ENCODE measurements around the gene CYSTM1. TPM values are rescaled to one million over a fixed set of nuclear protein-coding genes. Genes with fewer than 3 reads are reported as not detected.
"Not testable (repeated sequence)": the region's sequence is repeated elsewhere in the genome, so short reads cannot be mapped to it uniquely, and the experiment has no call there.

CYSTM1 gene
- total RNA-seq, 1 donor from 2014 or later: 27.0 TPM

DNA sequence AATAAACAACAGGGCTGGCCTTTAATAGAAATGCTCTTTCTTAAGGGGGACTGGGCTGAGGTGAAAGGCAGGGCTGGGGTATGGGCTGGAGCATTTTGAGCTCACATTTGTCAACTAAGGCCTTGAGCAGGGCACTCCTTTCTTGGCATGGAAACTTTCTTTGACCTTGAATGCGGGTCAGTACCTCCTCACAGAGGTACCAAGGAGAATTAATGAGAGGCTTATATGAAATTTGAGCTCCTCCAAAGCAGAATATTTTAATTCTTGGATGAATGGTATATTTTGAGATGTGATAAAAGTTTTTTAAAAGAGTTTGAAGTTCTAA lies 3.1 kb downstream of the CYSTM1 start:
- DNase-seq (ENCODE audit: low read depth): no peak

DNA sequence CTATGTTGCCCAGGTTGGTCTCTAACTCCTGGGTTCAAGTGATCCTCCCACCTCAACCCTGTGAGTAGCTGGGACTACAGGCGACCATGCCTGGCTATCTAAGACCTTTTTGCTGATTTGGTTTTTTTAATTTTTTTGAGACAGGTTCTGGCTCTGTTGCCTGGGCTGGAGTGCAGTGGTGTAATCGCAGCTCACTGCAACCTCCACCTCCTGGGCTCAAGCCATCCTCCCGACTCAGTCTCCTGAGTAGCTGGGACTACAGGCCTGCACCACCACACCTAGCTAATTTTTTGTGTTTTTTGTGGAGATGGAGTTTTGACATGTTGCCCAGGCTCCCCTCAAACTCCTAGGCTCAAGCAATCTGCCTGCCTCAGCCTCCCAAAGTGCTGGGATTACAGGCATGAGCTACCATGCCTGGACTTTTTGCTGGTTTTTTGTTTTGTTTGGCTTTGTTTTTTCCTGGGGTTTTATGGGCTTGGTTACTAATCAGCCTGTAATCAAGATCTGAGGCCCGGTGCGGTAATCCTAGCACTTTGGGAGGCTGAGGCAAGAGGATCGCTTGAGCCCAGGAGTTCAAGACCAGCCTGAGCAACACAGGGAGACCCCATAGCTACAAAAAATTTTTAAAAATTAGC lies 3.6 kb downstream of the CYSTM1 start:
- no peak for DNase-seq (ENCODE audit: low read depth)

DNA sequence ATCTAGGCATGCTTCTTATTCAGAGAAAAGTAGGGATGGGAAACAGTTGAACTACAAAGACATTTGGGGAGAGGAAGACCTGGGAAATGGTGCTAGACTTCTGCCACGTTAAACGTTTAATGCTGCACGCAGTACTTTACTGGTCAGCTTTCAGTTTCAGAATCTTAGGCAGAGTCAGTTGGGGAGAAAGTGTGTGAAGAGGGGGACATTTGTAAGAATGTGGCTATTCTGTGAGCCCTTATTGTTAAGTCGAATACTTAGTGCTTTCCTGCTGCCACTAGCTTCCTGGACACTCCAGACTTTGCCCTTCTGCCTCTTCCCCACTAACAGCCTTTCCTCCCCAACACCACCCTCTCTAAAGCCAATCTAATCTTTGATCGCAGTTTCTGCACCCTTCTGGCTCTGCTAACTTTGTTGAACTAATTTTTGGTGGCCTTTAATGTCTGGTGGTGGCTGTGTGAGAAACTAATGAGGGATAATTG lies 6.1 kb downstream of the CYSTM1 start:
- no peak for DNase-seq (ENCODE audit: low read depth)

DNA sequence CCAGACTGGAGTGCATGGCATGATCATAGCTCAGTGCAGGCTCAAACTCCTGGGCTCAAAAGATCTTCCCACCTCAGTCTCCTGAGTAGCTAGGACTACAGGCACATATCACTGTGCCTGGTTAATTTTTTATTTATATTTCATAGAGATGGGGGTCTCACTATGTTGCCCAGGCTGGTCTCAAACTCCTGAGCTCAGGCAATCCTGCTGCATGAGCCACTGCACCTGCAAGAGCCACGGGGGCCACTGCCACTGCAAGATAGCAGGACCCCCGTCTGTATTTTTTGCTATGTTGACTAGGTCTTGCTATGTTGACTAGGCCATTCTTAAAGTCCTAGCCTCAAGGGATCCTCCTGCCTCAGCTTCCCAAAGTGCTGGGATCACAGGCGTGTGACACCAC lies 6.5 kb downstream of the CYSTM1 start:
- no peak for DNase-seq (ENCODE audit: low read depth)

DNA sequence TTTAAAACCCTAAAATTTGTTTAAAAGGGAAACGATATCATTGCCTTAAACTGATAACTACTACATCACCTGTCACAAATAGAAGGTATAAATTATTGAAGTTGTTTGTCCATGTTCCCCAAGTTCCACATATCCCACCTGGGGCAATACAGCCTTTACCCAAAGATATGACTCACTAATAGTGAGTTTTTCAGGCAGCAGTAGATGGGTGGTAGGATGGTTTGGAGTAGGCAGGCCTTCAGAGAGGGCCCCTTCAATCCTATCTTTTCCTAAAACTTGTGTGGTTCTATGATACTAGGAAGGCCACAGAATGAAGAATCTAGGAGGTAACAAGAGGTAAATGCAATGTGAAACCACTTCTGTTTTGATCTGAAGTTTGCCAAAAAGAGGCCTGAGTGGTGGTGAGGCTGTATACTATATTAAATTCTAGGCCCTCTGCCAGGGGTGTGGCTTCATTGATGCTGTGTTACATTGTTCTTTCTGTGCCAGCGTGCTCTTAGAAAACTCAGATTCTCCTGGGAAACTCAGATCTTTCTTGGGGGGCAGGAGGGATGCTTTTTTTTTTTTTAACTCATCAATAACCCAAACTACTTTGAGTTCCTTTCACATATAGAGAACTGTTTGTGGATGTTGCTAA lies 7.2 kb downstream of the CYSTM1 start:
- no peak for DNase-seq (ENCODE audit: low read depth)

DNA sequence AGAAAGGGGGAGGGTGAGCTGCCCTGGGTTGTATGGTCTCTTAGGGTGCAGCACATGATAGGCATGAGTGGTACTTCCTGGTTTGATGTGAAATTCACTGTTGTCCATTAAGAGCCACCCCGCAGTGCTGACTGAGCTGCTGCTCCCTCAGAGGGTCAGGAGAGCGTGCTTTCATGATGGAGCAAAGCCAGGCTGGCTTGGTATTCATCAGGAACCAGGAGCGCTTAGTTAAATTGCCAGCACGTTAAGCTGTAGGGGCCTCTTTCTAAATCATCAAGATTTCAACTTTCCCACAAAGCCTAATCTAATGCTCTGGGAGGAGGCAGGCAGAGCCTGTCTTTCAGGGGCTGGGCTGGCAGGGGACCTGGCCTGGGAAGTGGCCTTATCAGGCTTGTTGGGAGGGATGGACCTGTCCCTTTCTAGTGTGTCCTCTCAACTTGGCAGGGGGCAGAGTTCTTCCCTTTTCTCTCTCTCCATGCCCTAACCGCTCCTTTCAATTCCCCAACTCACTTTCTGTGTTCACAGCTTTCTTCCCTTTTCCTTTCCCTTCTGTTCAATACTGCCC lies 7.9 kb downstream of the CYSTM1 start:
- DNase-seq (ENCODE audit: low read depth): peak; percentile 82

DNA sequence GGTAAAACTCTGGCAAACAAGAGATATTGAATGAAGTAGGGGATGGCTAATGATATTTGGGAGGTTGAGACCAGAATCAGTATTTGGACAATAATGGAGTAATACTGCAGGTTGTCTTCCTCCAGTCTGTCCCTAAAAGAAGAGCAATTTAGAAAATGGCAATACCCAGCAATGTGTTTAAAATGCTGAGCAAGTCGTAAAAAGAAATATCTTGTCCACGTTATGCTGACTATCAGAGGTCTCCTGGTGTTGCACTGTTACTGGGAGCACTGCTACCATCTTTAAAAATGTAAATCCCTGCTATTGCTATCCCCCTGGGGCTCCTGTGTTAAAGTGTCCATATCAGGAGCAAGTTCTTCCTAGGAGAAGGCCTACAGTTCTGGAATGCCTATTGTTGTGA lies 10.4 kb downstream of the CYSTM1 start:
- DNase-seq (ENCODE audit: low read depth): no peak

DNA sequence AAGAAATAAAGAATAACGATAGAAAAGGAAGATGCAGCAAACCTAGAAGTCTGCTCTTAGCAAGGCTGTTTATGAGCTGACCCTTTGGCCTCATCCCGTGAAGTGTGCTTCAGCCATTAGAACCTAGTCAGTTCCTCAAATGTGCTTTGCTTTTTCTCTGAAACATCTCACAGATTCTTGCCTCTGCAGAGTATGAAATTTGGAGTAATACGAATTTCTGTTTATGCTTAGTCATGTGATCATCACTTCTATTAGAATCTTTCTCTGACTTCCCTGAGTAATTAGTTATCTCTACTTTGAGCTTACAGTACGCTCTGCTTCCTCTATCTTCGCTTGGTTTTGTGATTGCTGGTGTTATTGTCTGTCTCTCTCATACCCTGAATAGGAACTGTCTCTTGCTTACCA lies 11.3 kb downstream of the CYSTM1 start:
- no peak for DNase-seq (ENCODE audit: low read depth)

DNA sequence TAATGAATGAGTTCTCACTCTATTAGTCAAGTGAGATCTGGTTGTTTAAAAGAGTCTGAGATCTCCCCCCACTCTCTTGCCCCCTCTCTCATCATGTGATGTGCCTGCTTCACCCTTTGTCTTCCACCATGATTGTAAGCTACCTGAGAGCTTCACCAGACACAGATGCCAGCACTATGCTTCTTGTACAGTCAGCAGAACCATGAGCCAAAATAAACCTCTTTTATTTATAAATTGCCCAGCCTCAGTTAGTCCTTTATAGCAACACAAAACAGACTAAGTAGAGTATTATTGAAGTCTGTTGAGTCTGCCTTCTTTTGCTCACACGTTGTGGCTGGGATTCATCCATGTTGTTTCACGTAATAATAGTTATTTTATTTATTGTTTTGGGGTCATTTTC lies 14.3 kb downstream of the CYSTM1 start:
- no peak for DNase-seq (ENCODE audit: low read depth)

DNA sequence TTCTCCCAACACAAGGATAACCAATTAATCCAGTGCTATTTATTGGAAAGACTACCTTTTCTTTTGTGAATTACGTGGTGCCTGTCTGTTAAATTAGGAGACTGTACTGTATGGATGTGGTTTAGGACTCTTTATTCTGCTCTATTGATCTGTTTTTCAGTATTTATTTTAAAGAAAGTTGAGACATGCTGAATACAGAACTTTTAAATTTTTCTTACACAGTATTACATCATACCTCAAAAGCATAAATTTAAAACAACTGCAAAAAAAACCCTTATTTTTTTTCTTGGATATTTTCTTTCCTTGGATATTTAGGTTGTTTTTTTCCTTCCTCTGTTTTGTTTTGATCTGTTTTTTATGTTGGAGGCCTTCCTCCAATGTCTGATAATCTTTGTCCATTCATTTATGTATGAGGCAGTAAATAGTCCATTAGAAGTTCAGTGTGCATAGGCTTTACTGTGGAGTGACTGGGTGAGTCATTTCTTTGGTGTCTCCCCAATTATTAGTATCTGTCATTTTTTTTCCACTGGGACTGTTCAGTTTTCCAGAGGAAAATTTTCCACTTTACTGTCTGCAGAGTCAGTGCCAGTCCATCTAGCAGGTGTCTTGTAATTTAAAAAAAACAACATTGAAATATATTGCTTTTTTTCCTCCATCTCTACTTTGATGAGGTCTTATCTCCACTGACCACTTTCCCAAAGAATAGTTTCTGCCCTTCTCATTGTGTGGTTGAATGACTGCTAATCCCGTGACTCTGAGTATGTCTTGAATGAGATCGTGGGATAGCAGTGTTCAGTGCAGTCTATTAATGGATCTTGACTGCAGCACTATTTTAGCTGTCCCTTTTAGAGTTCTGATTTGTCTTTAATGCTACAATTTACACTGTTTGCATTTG lies 15.2 kb downstream of the CYSTM1 start:
- peak; percentile 84 for DNase-seq (ENCODE audit: low read depth)

DNA sequence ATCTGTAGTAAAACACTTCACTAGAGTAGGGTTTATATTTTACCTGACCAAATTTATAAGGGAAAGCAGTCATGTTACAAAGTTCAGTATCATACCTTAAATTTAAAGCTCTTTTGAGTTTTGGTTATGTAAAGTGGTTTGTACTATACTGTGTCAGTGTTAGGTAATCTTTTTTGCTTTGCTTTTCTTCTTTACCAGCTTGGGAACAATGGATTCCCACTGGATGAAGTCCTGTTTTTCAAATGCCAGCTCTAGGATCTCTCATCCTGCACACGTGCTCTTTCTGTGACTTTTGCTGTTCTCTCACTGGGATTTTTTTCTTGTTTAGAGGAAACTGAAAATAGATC lies 15.9 kb downstream of the CYSTM1 start:
- DNase-seq (ENCODE audit: low read depth): no peak

DNA sequence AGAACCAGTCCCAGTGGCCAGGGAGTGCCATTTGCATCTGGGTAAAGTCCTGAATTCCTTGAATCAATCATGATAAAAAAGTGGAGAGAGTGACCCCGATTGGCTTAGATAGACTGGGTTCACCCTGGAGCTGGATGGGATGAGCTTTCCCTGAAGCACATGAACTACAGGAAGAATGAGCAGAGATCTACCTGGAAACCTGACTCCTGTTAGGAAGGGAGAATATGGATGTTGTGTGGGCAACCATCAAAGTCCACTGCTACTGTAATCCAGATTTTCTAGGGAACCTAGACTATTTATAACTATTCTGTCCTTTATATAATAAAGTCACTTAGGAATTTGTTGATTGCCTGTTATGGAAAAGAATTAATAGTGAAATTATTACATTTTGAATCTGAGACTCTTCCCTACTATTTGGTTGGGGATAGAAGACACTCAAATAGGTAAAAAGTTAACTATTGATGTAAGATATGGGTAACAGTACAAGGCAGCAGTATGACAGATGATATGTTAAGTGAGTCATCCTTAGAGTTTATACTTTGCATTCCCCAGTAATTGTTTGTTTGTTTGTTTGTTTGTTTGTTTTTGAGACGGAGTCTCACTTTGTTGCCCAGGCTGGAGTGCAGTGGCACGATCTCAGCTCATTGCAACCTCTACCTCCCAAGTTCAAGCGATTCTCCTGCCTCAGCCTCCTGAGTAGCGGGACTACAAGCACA lies 17.9 kb downstream of the CYSTM1 start:
- DNase-seq (ENCODE audit: low read depth): no peak

DNA sequence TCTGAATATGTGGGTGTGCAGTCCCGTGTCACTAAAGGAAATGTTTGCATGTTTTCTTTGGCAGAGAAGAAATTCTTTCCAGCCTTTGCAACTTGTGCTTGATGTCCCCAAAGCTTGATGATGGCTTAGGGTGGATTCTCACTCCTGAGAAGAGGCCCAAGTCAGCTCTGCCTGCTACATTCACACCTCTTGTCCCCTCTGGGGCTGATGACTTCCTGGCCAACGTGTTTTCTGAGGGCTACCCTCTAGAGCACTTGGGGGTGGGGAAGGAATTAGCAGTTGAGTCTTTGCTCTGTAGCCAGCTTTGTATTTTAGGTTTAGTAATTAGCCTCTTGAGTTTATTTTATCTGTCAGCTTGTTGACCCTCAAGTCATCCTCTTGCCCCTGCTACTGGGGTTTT lies 19.7 kb downstream of the CYSTM1 start:
- DNase-seq (ENCODE audit: low read depth): no peak

DNA sequence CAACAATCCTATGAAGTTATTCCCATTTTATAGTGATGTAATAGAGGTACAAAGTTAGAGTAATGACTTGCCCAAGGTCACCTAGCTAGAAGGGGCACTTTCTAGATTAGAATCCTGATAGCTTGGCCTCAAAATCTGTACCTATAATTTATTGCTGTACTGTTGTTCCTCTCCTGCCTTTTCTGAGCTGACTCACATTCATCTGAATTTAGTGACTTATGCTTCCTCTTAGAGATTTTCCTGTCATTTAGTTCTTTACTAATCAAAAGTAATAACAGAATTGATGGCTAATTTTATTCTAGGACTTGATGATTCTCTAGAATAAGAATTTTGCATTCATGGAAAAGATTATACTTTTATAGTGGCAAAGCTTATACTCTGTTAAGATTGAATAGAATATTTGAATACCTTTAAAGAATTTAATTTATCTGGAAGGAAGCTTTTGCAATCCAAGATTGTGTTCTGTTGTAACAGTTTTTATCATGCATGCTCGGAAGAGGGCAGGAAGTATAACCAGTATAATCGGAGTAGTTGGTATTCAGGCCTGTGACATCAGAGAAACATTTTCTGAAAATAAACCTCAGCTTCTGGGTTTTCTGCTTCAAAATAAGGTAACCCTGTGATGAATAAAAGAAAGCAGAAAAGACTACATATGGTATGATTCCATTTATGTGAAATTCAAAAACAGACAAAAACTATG lies 21.3 kb downstream of the CYSTM1 start:
- no peak for DNase-seq (ENCODE audit: low read depth)

DNA sequence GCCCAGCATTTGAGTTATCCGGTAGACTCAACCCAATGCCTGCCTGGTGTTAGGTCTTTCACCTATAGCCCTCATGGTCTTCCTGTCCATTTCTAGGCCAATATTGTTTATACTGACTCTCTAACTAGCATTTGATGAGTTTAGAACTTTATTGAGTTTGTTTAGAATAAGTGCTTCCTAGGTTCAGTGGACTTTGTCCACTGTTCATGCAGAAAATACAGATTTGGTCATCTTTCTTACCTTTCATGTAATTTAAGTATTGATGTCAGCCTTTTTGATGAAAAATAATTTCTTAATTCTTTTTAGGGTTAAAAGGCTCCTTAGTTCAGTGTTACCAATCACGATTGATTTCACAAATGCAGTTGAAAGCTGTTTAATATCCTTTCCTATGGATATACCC lies 22.0 kb downstream of the CYSTM1 start:
- DNase-seq (ENCODE audit: low read depth): no peak

DNA sequence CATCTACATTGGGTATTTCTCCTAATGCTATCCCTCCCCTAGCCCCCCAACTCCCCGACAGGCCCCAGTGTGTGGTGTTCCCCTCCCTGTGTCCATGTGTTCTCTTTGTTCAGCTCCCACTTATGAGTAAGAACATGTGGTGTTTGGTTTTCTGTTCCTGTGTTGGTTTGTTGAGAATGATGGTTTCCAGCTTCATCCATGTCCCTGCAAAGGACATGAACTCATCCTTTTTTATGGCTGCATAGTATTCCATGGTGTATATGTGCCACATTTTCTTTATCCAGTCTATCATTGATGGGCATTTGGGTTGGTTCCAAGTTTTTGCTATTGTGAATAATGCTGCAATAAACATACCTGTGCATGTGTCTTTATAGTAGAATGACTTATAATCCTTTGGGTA lies 23.9 kb downstream of the CYSTM1 start:
- not testable (repeated sequence) for DNase-seq (ENCODE audit: low read depth)

DNA sequence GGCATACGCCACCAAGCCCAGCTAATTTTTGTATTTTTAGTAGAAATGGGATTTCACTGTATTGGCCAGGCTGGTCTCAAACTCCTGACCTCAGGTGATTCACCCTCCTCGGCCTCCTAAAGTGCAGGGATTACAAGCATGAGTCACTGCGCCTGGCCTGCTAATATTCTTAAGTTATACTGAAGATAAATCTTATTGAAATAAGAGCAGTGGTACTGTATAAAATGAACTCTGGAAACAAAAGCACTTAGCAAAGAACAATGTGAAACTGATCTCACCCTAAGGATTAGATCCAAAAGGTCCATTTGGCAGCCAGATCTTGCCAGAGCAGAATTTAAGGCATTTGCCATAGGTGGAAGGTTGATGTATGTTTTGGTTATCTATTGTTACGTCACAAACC lies 27.1 kb downstream of the CYSTM1 start:
- peak; percentile 23 for DNase-seq (ENCODE audit: low read depth)

DNA sequence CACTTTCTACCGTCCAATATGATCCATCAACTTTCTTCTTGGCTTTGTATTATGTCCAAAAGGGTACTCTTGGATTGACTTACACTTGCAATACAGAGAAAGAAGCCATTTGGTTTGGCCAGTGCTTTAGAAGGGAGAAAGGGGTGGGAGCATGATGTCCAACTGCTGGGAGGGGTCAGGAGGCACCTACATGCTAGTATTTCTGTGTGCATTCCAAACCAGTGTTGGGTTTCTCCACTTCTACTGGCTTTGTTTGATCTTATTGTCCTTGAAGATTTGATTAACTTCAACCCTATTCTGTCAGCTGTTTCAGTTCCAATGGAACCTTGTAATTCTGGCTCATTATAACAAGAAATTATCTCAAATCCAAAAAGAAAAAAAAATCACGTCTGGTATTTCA lies 27.6 kb downstream of the CYSTM1 start:
- no peak for DNase-seq (ENCODE audit: low read depth)

DNA sequence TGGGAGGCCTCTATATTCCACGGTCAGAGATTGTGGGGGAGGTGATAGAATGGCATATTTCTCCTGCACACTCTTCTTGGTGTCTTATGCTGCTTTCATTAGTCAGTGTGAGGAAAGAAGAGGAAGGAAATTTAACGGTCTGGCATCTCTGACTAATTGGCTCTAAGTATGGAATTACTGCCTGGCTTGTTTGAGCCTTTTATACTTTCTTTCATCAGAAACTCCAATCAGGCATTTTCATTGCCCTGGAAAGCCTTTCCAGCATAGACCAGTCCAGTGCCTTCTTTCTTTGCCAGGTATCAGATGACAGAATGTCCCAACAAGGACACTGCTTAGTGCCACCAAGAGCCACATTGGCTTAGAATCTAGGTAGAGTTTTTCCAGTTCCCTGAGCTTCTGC lies 30.2 kb downstream of the CYSTM1 start:
- peak; percentile 60 for DNase-seq (ENCODE audit: low read depth)

DNA sequence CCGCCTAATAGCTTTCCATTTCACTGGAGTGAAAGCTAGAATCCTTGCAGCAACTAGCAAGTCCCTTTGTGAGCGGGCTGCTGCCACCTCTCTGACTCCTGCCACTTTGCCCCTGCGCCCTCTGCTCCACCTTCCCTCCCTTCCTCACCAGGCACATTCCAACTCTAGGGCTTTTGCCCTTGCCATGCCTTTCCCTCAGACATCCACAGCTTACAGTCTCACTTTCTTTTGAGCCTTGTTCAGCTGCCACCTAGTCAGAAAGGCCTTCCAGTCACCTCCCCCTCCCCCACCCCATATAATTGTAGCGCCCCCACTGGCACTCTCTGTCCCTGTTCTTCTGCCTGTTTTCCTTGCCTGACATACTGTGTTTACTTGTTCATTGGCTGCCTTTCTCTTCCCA lies 31.0 kb downstream of the CYSTM1 start:
- no peak for DNase-seq (ENCODE audit: low read depth)

DNA sequence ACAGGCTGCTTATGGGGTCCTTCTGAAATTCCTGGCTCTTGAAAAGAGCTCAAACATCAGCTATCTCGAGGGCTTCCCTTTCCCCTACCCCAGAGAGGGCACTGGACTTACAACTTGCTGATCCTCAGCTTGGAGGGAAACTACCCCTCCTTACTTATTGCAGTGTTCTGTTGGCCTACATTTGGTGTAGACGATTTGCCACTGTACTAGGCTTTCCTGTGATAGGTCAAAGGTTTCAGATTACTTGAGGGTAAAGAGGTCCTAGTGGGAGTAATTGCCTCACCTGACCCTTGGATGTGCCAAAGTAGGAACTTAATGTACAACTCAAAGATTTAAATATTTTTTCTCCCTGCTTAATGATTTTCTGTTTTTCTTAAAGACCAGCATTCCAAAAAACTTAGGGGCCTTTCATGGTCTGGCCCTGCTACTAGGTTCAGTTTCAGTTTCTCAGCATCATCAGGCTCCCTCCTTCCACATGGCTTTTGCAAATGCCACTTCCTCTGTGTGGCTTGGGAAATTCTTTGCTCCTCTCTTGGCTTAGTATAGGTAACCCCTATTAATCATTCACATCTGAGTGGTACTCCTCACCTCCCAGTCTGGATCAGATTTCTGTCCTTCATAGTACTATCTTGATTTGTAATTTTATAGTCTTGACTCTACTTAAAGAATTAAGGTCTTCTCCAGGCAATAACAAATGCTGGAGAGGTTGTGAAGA lies 32.4 kb downstream of the CYSTM1 start:
- DNase-seq (ENCODE audit: low read depth): peak; percentile 87
